Nephron progenitor cell (in vitro differentiated cells): ENCODE results near the gene ZNF385D.

Experiments
- DNase-seq: peaks from one replicate; pipeline ENCODE4 v3.0.0; 2021
- H3K27ac Mint-ChIP-seq: 2 replicates; pipeline ENCODE4 v1.8.0; 2021; ENCODE audit warnings: mild to moderate bottlenecking, moderate library complexity, mixed read lengths
- H3K27me3 Mint-ChIP-seq: 2 replicates; pipeline ENCODE4 v1.8.0; 2021; ENCODE audit warnings: mild to moderate bottlenecking, low read depth, mixed read lengths; ENCODE audit not compliant: poor library complexity
- H3K36me3 Mint-ChIP-seq: 2 replicates; pipeline ENCODE4 v1.8.0; 2021; ENCODE audit warnings: low read depth, mixed read lengths
- H3K4me1 Mint-ChIP-seq: 2 replicates; pipeline ENCODE4 v1.8.0; 2021; ENCODE audit warnings: mixed read lengths
- H3K4me3 Mint-ChIP-seq: 2 replicates; pipeline ENCODE4 v1.8.0; 2021; ENCODE audit warnings: mild to moderate bottlenecking, moderate library complexity, mixed read lengths
- H3K9me3 Mint-ChIP-seq: 2 replicates; pipeline ENCODE4 v1.8.0; 2021; ENCODE audit warnings: mild to moderate bottlenecking, moderate library complexity, mixed read lengths
- CTCF ChIP-seq: fragments of 200-600 bp; sonication (generic); IDR thresholded peaks from 2 replicates; pipeline ENCODE4 v1.5.0; 2021; ENCODE audit warnings: antibody characterized with exemption

ZNF385D gene

GRCh38 chr3:21729888-21730459 lies 21.0 kb downstream of the ZNF385D start:
- H3K4me1 Mint-ChIP-seq: peaks cover 9% of the 10 kb centered on the region
- H3K27me3 Mint-ChIP-seq: no peaks in the 10 kb centered on the region
- no peak overlapping the region for H3K27ac Mint-ChIP-seq
- no peak for DNase-seq
- H3K4me3 Mint-ChIP-seq: no peak overlapping the region
- H3K9me3 Mint-ChIP-seq: peaks cover 31% of the 10 kb centered on the region
- no peaks in the 10 kb centered on the region for H3K36me3 Mint-ChIP-seq
- no peak for TF ChIP-seq CTCF

GRCh38 chr3:21729331-21729730 lies 21.7 kb downstream of the ZNF385D start:
- Mint-ChIP-seq H3K27ac (no peak overlapping the region), H3K4me3 (no peak overlapping the region), H3K9me3 (peaks cover 35% of the 10 kb centered on the region), H3K4me1 (peaks cover 2% of the 10 kb centered on the region), H3K36me3 (no peaks in the 10 kb centered on the region), H3K27me3 (no peaks in the 10 kb centered on the region)
- no peak for TF ChIP-seq CTCF
- no peak for DNase-seq

- TF ChIP-seq CTCF: no peak
- H3K27me3 Mint-ChIP-seq: no peaks in the 10 kb centered on the region
- H3K27ac Mint-ChIP-seq: no peak overlapping the region
Measured at GRCh38 chr3:21722768-21723167, 28.2 kb downstream of the ZNF385D start.

GRCh38 chr3:21722301-21722700 lies 28.7 kb downstream of the ZNF385D start:
- no peak for DNase-seq
- TF ChIP-seq CTCF: no peak
- H3K27me3 Mint-ChIP-seq: no peaks in the 10 kb centered on the region
- no peak overlapping the region for H3K27ac Mint-ChIP-seq
- no peaks in the 10 kb centered on the region for H3K4me1 Mint-ChIP-seq
- H3K9me3 Mint-ChIP-seq: peaks cover 35% of the 10 kb centered on the region
- no peak overlapping the region for H3K4me3 Mint-ChIP-seq
- no peaks in the 10 kb centered on the region for H3K36me3 Mint-ChIP-seq

More at GRCh38 chr3:21722768-21723167, 28.2 kb downstream of the ZNF385D start:
- Mint-ChIP-seq H3K4me3 (no peak overlapping the region), H3K36me3 (no peaks in the 10 kb centered on the region), H3K4me1 (no peaks in the 10 kb centered on the region), H3K9me3 (peaks cover 36% of the 10 kb centered on the region)
- no peak for DNase-seq

- H3K4me1 Mint-ChIP-seq: no peaks in the 10 kb centered on the region
- H3K4me3 Mint-ChIP-seq: no peak overlapping the region
- no peak for DNase-seq
- H3K9me3 Mint-ChIP-seq: peaks cover 12% of the 10 kb centered on the region
- H3K27me3 Mint-ChIP-seq: no peaks in the 10 kb centered on the region
- H3K36me3 Mint-ChIP-seq: no peaks in the 10 kb centered on the region
- H3K27ac Mint-ChIP-seq: no peak overlapping the region
- TF ChIP-seq CTCF: no peak
Measured at GRCh38 chr3:21718943-21719591, 31.9 kb downstream of the ZNF385D start.
